GM21529 (cell line): Measurements from ENCODE around the gene PDCD10.

Experiments
- ATAC-seq: cut with Tn5 transposase; IDR thresholded peaks from one replicate; pipeline ENCODE4 v1.9.1; 2021; ENCODE audit not compliant: unreplicated experiment

PDCD10 gene

GRCh38 chr3:167735233-167736138, 794 bp upstream of the PDCD10 start, which contains the start of gene SERPINI1:
Gene SERPINI1, plus strand, starts transcription at chr3:167735721. Its CDS starts 53,408 bp downstream, at chr3:167789129.
- peak; percentile 60 for ATAC-seq

GRCh38 chr3:167733961-167734497, 663 bp downstream of the PDCD10 start:
- no peak for ATAC-seq

GRCh38 chr3:167732313-167733065, 2.2 kb downstream of the PDCD10 start:
- ATAC-seq, result no peak

- ATAC-seq, result no peak
Observed at GRCh38 chr3:167731393-167731792, 3.3 kb downstream of the PDCD10 start.

GRCh38 chr3:167729591-167729990, 5.1 kb downstream of the PDCD10 start:
- no peak for ATAC-seq

- no peak for ATAC-seq
Observed at GRCh38 chr3:167728632-167729323, 5.9 kb downstream of the PDCD10 start.

- no peak for ATAC-seq
Observed at GRCh38 chr3:167728176-167728575, 6.5 kb downstream of the PDCD10 start.

- no peak for ATAC-seq
Observed at GRCh38 chr3:167723872-167724271, 10.8 kb downstream of the PDCD10 start.

GRCh38 chr3:167723025-167723512, 11.6 kb downstream of the PDCD10 start:
- ATAC-seq, result no peak

GRCh38 chr3:167718582-167718981, 16.1 kb downstream of the PDCD10 start:
- no peak for ATAC-seq

- ATAC-seq, result no peak
Observed at GRCh38 chr3:167716920-167717319, 17.8 kb downstream of the PDCD10 start.

GRCh38 chr3:167714871-167715270, 19.8 kb downstream of the PDCD10 start:
- ATAC-seq, result no peak

GRCh38 chr3:167712445-167712844, 22.2 kb downstream of the PDCD10 start:
- ATAC-seq, result no peak

GRCh38 chr3:167711439-167711838, 23.3 kb downstream of the PDCD10 start:
- ATAC-seq, result no peak

- no peak for ATAC-seq
Observed at GRCh38 chr3:167710552-167710951, 24.1 kb downstream of the PDCD10 start.

GRCh38 chr3:167709690-167710089, 25.0 kb downstream of the PDCD10 start:
- ATAC-seq, result no peak

GRCh38 chr3:167705840-167706239, 28.9 kb downstream of the PDCD10 start:
- no peak for ATAC-seq

GRCh38 chr3:167700926-167701325, 33.8 kb downstream of the PDCD10 start:
- ATAC-seq, result no peak

- ATAC-seq, result no peak
Observed at GRCh38 chr3:167700046-167700445, 34.6 kb downstream of the PDCD10 start.

- no peak for ATAC-seq
Observed at GRCh38 chr3:167694121-167694520, 40.6 kb downstream of the PDCD10 start.

GRCh38 chr3:167691366-167691765, 43.3 kb downstream of the PDCD10 start:
- ATAC-seq, result peak; percentile 100
